Trophoblast cell (in vitro differentiated cells and primary cell): Measurements from ENCODE around the gene SLC7A9.

Source experiments
- DNase-seq, 2 donors: peaks; one replicate each; pipeline ENCODE4 v3.0.0-alpha.2; 2016
- H2AFZ ChIP-seq: 2 replicates; pipeline ENCODE4 v1.6.1; 2013; ENCODE audit warnings: low read length, moderate library complexity, mild to moderate bottlenecking; ENCODE audit not compliant: insufficient read depth, poor library complexity
- H2AK5ac ChIP-seq: 2 replicates; pipeline ENCODE4 v1.6.1; 2013; ENCODE audit warnings: mild to moderate bottlenecking, low read length
- H2BK120ac ChIP-seq: 2 replicates; pipeline ENCODE4 v1.6.1; 2013; ENCODE audit warnings: low read length, mild to moderate bottlenecking, moderate library complexity; ENCODE audit not compliant: insufficient read depth, poor library complexity
- H2BK12ac ChIP-seq: 2 replicates; pipeline ENCODE4 v1.6.1; 2013; ENCODE audit warnings: mild to moderate bottlenecking, low read length, moderate library complexity
- H2BK5ac ChIP-seq: 2 replicates; pipeline ENCODE4 v1.6.1; 2013; ENCODE audit warnings: low read length, low read depth, moderate library complexity, mild to moderate bottlenecking; ENCODE audit not compliant: poor library complexity
- H3K14ac ChIP-seq: 2 replicates; pipeline ENCODE4 v1.6.1; 2013; ENCODE audit warnings: mild to moderate bottlenecking, low read length
- H3K18ac ChIP-seq: 2 replicates; pipeline ENCODE4 v1.6.1; 2013; ENCODE audit warnings: mild to moderate bottlenecking, low read length
- H3K23ac ChIP-seq: 2 replicates; pipeline ENCODE4 v1.6.1; 2013; ENCODE audit warnings: low read length
- H3K27ac ChIP-seq: 2 replicates; pipeline ENCODE4 v1.5.1; 2013; ENCODE audit warnings: low read depth, mild to moderate bottlenecking, inconsistent platforms, low read length, moderate library complexity
- H3K27me3 ChIP-seq: 2 replicates; pipeline ENCODE4 v1.6.1; 2013; ENCODE audit warnings: inconsistent platforms, mild to moderate bottlenecking, low read length, moderate library complexity; ENCODE audit not compliant: insufficient read depth
- H3K36me3 ChIP-seq, 2 experiments: 1 replicate in 1 of 2; 2 replicates in 1 of 2; pipeline ENCODE4 v1.6.1; 2013; ENCODE audit warnings: low read length in 2 of 2, mild to moderate bottlenecking in 2 of 2, moderate library complexity in 1 of 2; ENCODE audit not compliant: insufficient read depth in 2 of 2, control insufficient read depth in 1 of 2
- H3K4ac ChIP-seq: 2 replicates; pipeline ENCODE4 v1.6.1; 2013; ENCODE audit warnings: low read depth, mild to moderate bottlenecking, low read length, moderate library complexity
- H3K4me1 ChIP-seq, 2 experiments: 1 replicate in 1 of 2; 2 replicates in 1 of 2; pipeline ENCODE4 v1.6.1; 2013; ENCODE audit warnings: low read length in 2 of 2, mild to moderate bottlenecking in 2 of 2, moderate library complexity in 1 of 2; ENCODE audit not compliant: insufficient read depth in 2 of 2, control insufficient read depth in 1 of 2
- H3K4me2 ChIP-seq: 2 replicates; pipeline ENCODE4 v1.6.1; 2013; ENCODE audit warnings: inconsistent platforms, mild to moderate bottlenecking, low read length, moderate library complexity
- H3K4me3 ChIP-seq: 2 replicates; pipeline ENCODE4 v1.5.1; 2013; ENCODE audit warnings: mild to moderate bottlenecking, low read depth, low read length, inconsistent platforms
- H3K79me1 ChIP-seq: one replicate; pipeline ENCODE4 v1.6.1; 2013; ENCODE audit warnings: low read length
- H3K79me2 ChIP-seq: 2 replicates; pipeline ENCODE4 v1.6.1; 2013; ENCODE audit warnings: low read length, mild to moderate bottlenecking; ENCODE audit not compliant: control insufficient read depth, insufficient read depth, poor library complexity
- H3K9ac ChIP-seq: 2 replicates; pipeline ENCODE4 v1.6.1; 2013; ENCODE audit warnings: mild to moderate bottlenecking, low read length
- H3K9me3 ChIP-seq: 2 replicates; pipeline ENCODE4 v1.6.1; 2013; ENCODE audit warnings: low read depth, mild to moderate bottlenecking, control low read depth, inconsistent platforms, low read length; ENCODE audit not compliant: insufficient read depth
- H4K12ac ChIP-seq: 2 replicates; pipeline ENCODE4 v1.6.1; 2013; ENCODE audit warnings: low read depth, mild to moderate bottlenecking, low read length, moderate library complexity
- H4K8ac ChIP-seq: 2 replicates; pipeline ENCODE4 v1.6.1; 2013; ENCODE audit warnings: low read depth, mild to moderate bottlenecking, low read length, moderate library complexity
- H4K91ac ChIP-seq: one replicate; pipeline ENCODE4 v1.6.1; 2013; ENCODE audit warnings: low read depth, mild to moderate bottlenecking, low read length, moderate library complexity
- WGBS: extraction: QIAGEN DNeasy Blood & Tissue Kit; methylation state at CpG from one replicate; pipeline ENCODE4 v1.1.7; 2013; ENCODE audit warnings: missing lambda C conversion rate; ENCODE audit not compliant: insufficient read length, insufficient coverage; ENCODE audit errors: extremely low coverage; 5-methylcytosine and 5-hydroxymethylcytosine counted together

Gene SLC7A9

DNA sequence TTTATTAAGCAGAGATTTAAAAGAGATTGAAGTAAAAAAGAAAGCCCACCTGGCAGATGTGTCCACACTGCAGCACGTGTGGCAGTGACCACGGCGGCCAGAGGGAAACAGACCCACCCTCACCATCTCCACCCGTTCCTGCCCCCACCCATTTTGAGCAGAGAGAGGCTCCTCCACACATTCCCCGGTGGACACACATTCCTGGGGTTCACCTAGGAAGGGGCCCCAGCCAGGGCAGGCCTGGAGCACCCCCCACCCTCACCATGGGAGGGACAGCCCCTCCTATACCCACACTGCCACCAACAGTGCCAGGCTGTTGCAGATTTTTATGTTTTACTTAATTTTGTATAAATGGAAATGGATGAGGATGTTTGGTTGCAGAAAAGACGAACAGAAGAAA, 54.9 kb downstream of the SLC7A9 start:
- Histone ChIP-seq H3K79me2 (no peaks in the 10 kb centered on the region), H3K4ac (no peak overlapping the region), H2BK120ac (no peak overlapping the region), H3K14ac (no peak overlapping the region), H3K79me1 (no peaks in the 10 kb centered on the region), H3K23ac (no peak overlapping the region), H3K4me2 (no peak overlapping the region), H3K4me1 (peaks cover 0 to 9% of the 10 kb centered on the region in 2 experiments), H4K8ac (no peak overlapping the region), H4K12ac (no peak overlapping the region), H3K36me3 (no peaks in the 10 kb centered on the region), H3K4me3 (no peak overlapping the region), H3K27ac (no peak overlapping the region), H4K91ac (no peak overlapping the region), H2BK12ac (no peak overlapping the region), H2AFZ (no peak overlapping the region), H2BK5ac (no peak overlapping the region), H3K27me3 (no peaks in the 10 kb centered on the region), H3K9ac (no peak overlapping the region), H3K18ac (no peak overlapping the region), H3K9me3 (no peaks in the 10 kb centered on the region), H2AK5ac (no peak overlapping the region)
- no CpG with 5 or more reads among the region's 6 CpGs for WGBS
- DNase-seq = no peak

DNA sequence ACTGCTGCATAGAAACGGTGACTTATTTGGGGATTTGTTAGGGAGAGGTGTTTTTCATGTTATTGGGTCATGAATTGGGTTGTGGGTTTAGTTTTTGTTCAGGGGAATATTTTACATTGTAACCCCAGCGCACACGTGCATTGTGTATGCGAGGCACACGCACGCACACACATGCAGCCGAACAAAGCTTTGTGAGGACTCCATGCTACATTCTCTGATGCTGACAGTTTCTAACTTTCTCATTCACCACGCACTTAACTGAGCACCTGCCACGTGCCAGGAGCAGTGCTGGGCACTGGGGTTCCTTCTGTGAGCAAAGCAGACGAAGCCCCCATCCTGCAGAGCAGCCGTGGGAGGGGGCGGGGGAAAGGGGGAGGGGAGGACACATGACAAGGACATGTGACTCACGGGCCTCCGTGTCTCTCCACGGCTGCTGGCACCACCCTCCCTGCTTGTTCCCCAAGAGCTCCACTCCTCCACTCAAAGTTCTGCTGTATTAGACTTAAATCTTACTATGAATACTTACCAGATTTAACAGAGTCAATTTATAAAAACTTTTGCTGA, 55.6 kb downstream of the SLC7A9 start:
- H3K18ac ChIP-seq = no peak overlapping the region
- H3K36me3 ChIP-seq = no peaks in the 10 kb centered on the region
- no peak overlapping the region for H2BK12ac ChIP-seq
- H4K91ac ChIP-seq = no peak overlapping the region
- no peak overlapping the region for H3K14ac ChIP-seq
- no peak overlapping the region for H2AK5ac ChIP-seq
- H3K79me2 ChIP-seq = no peaks in the 10 kb centered on the region
- no peak overlapping the region for H2BK120ac ChIP-seq
- no peaks in the 10 kb centered on the region for H3K9me3 ChIP-seq
- H3K4ac ChIP-seq = no peak overlapping the region
- no peak overlapping the region for H2AFZ ChIP-seq
- no peak overlapping the region for H3K4me2 ChIP-seq
- WGBS = no CpG with 5 or more reads among the region's 15 CpGs
- DNase-seq = no peak
- H2BK5ac ChIP-seq = no peak overlapping the region
- no peak overlapping the region for H3K9ac ChIP-seq
- no peaks in the 10 kb centered on the region for H3K27me3 ChIP-seq
- H4K12ac ChIP-seq = no peak overlapping the region
- H3K79me1 ChIP-seq = no peaks in the 10 kb centered on the region
- H3K27ac ChIP-seq = no peak overlapping the region
- H3K4me1 ChIP-seq = peaks cover 0 to 13% of the 10 kb centered on the region in 2 experiments
- no peak overlapping the region for H3K23ac ChIP-seq
- H4K8ac ChIP-seq = no peak overlapping the region
- no peak overlapping the region for H3K4me3 ChIP-seq

DNA sequence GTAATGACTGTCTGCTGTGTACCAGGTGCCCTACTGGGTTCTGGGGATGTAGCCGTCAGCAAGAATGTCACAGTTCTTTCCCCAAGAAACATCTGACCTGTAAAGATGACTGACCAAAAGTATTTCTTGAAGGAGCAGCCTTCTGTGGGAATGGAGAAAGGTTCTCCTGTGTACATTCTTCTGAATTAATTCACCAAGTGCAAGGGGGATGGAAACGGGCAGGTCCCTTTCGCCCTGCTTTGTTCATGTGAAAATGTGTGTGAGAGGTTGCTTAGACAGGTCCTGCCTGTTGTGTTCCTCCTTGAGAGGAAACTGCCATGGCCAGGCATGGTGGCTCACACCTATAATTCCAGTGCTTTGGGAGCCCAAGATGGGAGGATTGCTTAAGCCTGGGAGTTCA, 57.0 kb downstream of the SLC7A9 start:
- no CpG with 5 or more reads among the region's 3 CpGs for WGBS
- Histone ChIP-seq H2BK120ac (no peak overlapping the region), H2BK12ac (no peak overlapping the region), H3K4ac (no peak overlapping the region), H3K27ac (no peak overlapping the region), H2AK5ac (no peak overlapping the region), H4K12ac (no peak overlapping the region), H4K91ac (no peak overlapping the region), H2AFZ (no peak overlapping the region), H3K14ac (no peak overlapping the region), H3K9ac (no peak overlapping the region), H3K36me3 (no peaks in the 10 kb centered on the region), H3K79me1 (no peaks in the 10 kb centered on the region), H3K18ac (no peak overlapping the region), H3K4me2 (no peak overlapping the region), H2BK5ac (no peak overlapping the region), H4K8ac (no peak overlapping the region), H3K23ac (no peak overlapping the region), H3K9me3 (no peaks in the 10 kb centered on the region), H3K4me1 (peaks cover 0 to 13% of the 10 kb centered on the region in 2 experiments), H3K27me3 (no peaks in the 10 kb centered on the region), H3K79me2 (no peaks in the 10 kb centered on the region), H3K4me3 (no peak overlapping the region)
- peak; percentile 88 to 91 for DNase-seq

DNA sequence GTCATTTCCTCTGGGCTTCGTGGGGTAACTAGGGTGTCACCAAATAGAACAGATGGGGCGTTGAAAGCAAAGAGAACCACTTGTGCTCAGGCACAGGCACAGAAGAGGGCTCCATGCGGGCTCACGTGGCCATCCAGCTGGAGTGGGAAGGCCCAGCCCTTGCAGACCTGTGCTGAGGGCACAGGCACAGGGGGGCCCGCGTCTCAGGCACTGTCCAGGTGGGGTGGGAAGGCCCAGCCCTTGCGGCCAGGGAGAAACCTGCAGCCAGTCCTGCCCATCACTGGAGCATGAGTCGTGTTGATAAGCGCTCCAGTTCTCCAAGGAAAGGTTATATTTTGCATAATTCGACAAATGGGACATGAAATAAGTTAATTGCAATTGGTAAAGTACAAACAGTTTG, 57.5 kb downstream of the SLC7A9 start:
- no peak overlapping the region for H2AFZ ChIP-seq
- no CpG with 5 or more reads among the region's 10 CpGs for WGBS
- no peak overlapping the region for H3K4me3 ChIP-seq
- H3K4me1 ChIP-seq = peaks cover 0 to 13% of the 10 kb centered on the region in 2 experiments
- no peak overlapping the region for H3K23ac ChIP-seq
- H3K9me3 ChIP-seq = no peaks in the 10 kb centered on the region
- H2AK5ac ChIP-seq = no peak overlapping the region
- H3K18ac ChIP-seq = no peak overlapping the region
- no peak overlapping the region for H4K8ac ChIP-seq
- H3K27me3 ChIP-seq = no peaks in the 10 kb centered on the region
- no peak overlapping the region for H3K27ac ChIP-seq
- H3K4me2 ChIP-seq = no peak overlapping the region
- no peak overlapping the region for H4K12ac ChIP-seq
- no peak overlapping the region for H3K14ac ChIP-seq
- DNase-seq = peak; percentile 49 to 59
- no peaks in the 10 kb centered on the region for H3K79me2 ChIP-seq
- no peak overlapping the region for H4K91ac ChIP-seq
- H3K36me3 ChIP-seq = no peaks in the 10 kb centered on the region
- H2BK5ac ChIP-seq = no peak overlapping the region
- no peaks in the 10 kb centered on the region for H3K79me1 ChIP-seq
- no peak overlapping the region for H3K9ac ChIP-seq
- no peak overlapping the region for H2BK120ac ChIP-seq
- no peak overlapping the region for H2BK12ac ChIP-seq
- no peak overlapping the region for H3K4ac ChIP-seq
